Nephron (organoid): Measurements from ENCODE around the gene APBA1.
A peak's percentile ranks its signal among the peaks of the same experiment; 100 is the strongest.

Experiments used
- H3K27ac Mint-ChIP-seq, 3 experiments: 2 replicates each; pipeline ENCODE4 v1.8.0; 2020; ENCODE audit warnings: mixed read lengths in 3 of 3, mild to moderate bottlenecking in 2 of 3, moderate library complexity in 1 of 3
- H3K27me3 Mint-ChIP-seq: 2 replicates; pipeline ENCODE4 v1.8.0; 2021; ENCODE audit warnings: low read depth, mild to moderate bottlenecking, moderate library complexity, mixed read lengths
- H3K36me3 Mint-ChIP-seq: 2 replicates; pipeline ENCODE4 v1.8.0; 2020; ENCODE audit warnings: low read depth, mixed read lengths
- H3K4me1 Mint-ChIP-seq: 2 replicates; pipeline ENCODE4 v1.8.0; 2020; ENCODE audit warnings: mixed read lengths
- H3K4me3 Mint-ChIP-seq, 3 experiments: 2 replicates each; pipeline ENCODE4 v1.8.0; 2020; ENCODE audit warnings: mild to moderate bottlenecking in 3 of 3, mixed read lengths in 3 of 3, moderate library complexity in 2 of 3
- H3K9me3 Mint-ChIP-seq: 2 replicates; pipeline ENCODE4 v1.8.0; 2020; ENCODE audit warnings: mixed read lengths
- CTCF ChIP-seq, 3 experiments: fragments of 200-600 bp; sonication (generic); IDR thresholded peaks; one replicate each; pipeline ENCODE4 v1.5.0; 2021; ENCODE audit warnings: antibody characterized with exemption in 3 of 3; ENCODE audit not compliant: unreplicated experiment in 3 of 3

Gene APBA1

GRCh38 chr9:69453746-69454145 is 218.4 kb downstream of the APBA1 start:
- no peak for TF ChIP-seq CTCF (IDR thresholded peaks at IDR 0.05; ENCODE audit: unreplicated experiment in 3 of 3)

GRCh38 chr9:69452110-69452782 is 219.9 kb downstream of the APBA1 start:
- Mint-ChIP-seq H3K36me3 (peaks cover 15% of the 10 kb centered on the region), H3K4me3 (no peak overlapping the region), H3K4me1 (no peaks in the 10 kb centered on the region), H3K9me3 (no peaks in the 10 kb centered on the region), H3K27me3 (peaks cover 3% of the 10 kb centered on the region), H3K27ac (peak overlapping the region in 1 of 3 experiments; percentile 18)
- TF ChIP-seq CTCF (IDR thresholded peaks at IDR 0.05; ENCODE audit: unreplicated experiment in 3 of 3), result no peak

More at GRCh38 chr9:69453746-69454145, 218.4 kb downstream of the APBA1 start:
- Mint-ChIP-seq H3K9me3 (no peaks in the 10 kb centered on the region), H3K4me3 (no peak overlapping the region), H3K4me1 (no peaks in the 10 kb centered on the region), H3K36me3 (peaks cover 16% of the 10 kb centered on the region), H3K27ac (no peak overlapping the region), H3K27me3 (peaks cover 3% of the 10 kb centered on the region)

- no peak overlapping the region for H3K27ac Mint-ChIP-seq
- H3K4me1 Mint-ChIP-seq, result peaks cover 13% of the 10 kb centered on the region
- peaks cover 11% of the 10 kb centered on the region for H3K36me3 Mint-ChIP-seq
- H3K9me3 Mint-ChIP-seq, result no peaks in the 10 kb centered on the region
- TF ChIP-seq CTCF (IDR thresholded peaks at IDR 0.05; ENCODE audit: unreplicated experiment in 3 of 3), result no peak
- H3K4me3 Mint-ChIP-seq, result no peak overlapping the region
- H3K27me3 Mint-ChIP-seq, result peaks cover 8% of the 10 kb centered on the region
Measured at GRCh38 chr9:69446496-69446895, 225.7 kb downstream of the APBA1 start.

- Mint-ChIP-seq H3K4me1 (peaks cover 15% of the 10 kb centered on the region), H3K36me3 (peaks cover 18% of the 10 kb centered on the region), H3K27ac (no peak overlapping the region), H3K9me3 (no peaks in the 10 kb centered on the region), H3K27me3 (peaks cover 8% of the 10 kb centered on the region), H3K4me3 (no peak overlapping the region)
- TF ChIP-seq CTCF (IDR thresholded peaks at IDR 0.05; ENCODE audit: unreplicated experiment in 3 of 3), result no peak
Measured at GRCh38 chr9:69445251-69445650, 226.9 kb downstream of the APBA1 start.

- Mint-ChIP-seq H3K36me3 (peaks cover 18% of the 10 kb centered on the region), H3K27me3 (peaks cover 8% of the 10 kb centered on the region), H3K9me3 (peaks cover under 1% of the 10 kb centered on the region), H3K4me1 (peaks cover 15% of the 10 kb centered on the region), H3K27ac (no peak overlapping the region), H3K4me3 (no peak overlapping the region)
- TF ChIP-seq CTCF (IDR thresholded peaks at IDR 0.05; ENCODE audit: unreplicated experiment in 3 of 3), result no peak
Measured at GRCh38 chr9:69444791-69445190, 227.4 kb downstream of the APBA1 start.

- Mint-ChIP-seq H3K9me3 (peaks cover 6% of the 10 kb centered on the region), H3K4me1 (peaks cover 15% of the 10 kb centered on the region), H3K27ac (no peak overlapping the region), H3K27me3 (peaks cover 8% of the 10 kb centered on the region), H3K4me3 (no peak overlapping the region), H3K36me3 (peaks cover 22% of the 10 kb centered on the region)
- TF ChIP-seq CTCF (IDR thresholded peaks at IDR 0.05; ENCODE audit: unreplicated experiment in 3 of 3), result no peak
Measured at GRCh38 chr9:69444021-69444420, 228.2 kb downstream of the APBA1 start.
